OCI-LY3 (cell line): Measurements from ENCODE around the gene MTFR1L.

Experiments used
- H2AFZ ChIP-seq: fragments of 200-600, 300-600 bp; shearing (Covaris generic); 2 replicates; pipeline ENCODE4 v1.6.0; 2014; ENCODE audit warnings: antibody characterized with exemption, low read depth, low read length
- H3K27ac ChIP-seq: fragments of 200-600, 300-600 bp; sonication (generic); 2 replicates; pipeline ENCODE4 v1.5.1; 2014; ENCODE audit warnings: mild to moderate bottlenecking, low read length, moderate library complexity, mixed read lengths
- H3K27me3 ChIP-seq: fragments of 200-600, 300-600 bp; sonication (generic); 2 replicates; pipeline ENCODE4 v1.6.1; 2014; ENCODE audit warnings: low read depth, low read length, mixed read lengths
- H3K36me3 ChIP-seq: fragments of 200-600, 300-600 bp; sonication (generic); replicated peaks from 2 replicates; pipeline ENCODE3; 2014; ENCODE audit warnings: low read depth, low read length, mixed read lengths
- H3K4me1 ChIP-seq: fragments of 300-600, 200-600 bp; sonication (generic); 2 replicates; pipeline ENCODE4 v1.6.1; 2014; ENCODE audit warnings: low read length, mixed read lengths
- H3K4me2 ChIP-seq: fragments of 200-600, 300-600 bp; sonication (generic); 2 replicates; pipeline ENCODE4 v1.6.1; 2014; ENCODE audit warnings: low read length, mixed read lengths
- H3K4me3 ChIP-seq: fragments of 300-600, 200-600 bp; sonication (generic); 2 replicates; pipeline ENCODE4 v1.5.1; 2014; ENCODE audit warnings: antibody characterized with exemption, mild to moderate bottlenecking, low read length, moderate library complexity
- H3K79me2 ChIP-seq: fragments of 300-600, 200-600 bp; shearing (Covaris generic); 2 replicates; pipeline ENCODE4 v1.6.1; 2014; ENCODE audit warnings: mild to moderate bottlenecking, low read length, mixed read lengths
- H3K9ac ChIP-seq: fragments of 300-600, 200-600 bp; shearing (Covaris generic); 2 replicates; pipeline ENCODE4 v1.6.0; 2014; ENCODE audit warnings: mild to moderate bottlenecking, low read length, moderate library complexity
- H3K9me3 ChIP-seq: fragments of 200-600, 300-600 bp; shearing (Covaris generic); 2 replicates; pipeline ENCODE4 v1.6.1; 2014; ENCODE audit warnings: low read length, mixed read lengths; ENCODE audit not compliant: insufficient read depth
- H4K20me1 ChIP-seq: fragments of 200-600, 300-600 bp; sonication (generic); 2 replicates; pipeline ENCODE4 v1.6.1; 2016; ENCODE audit warnings: low read length, mixed read lengths; ENCODE audit not compliant: insufficient read depth
- EZH2phosphoT487 ChIP-seq: fragments of 200-600 bp; shearing (Covaris generic); IDR thresholded peaks from 2 replicates; pipeline ENCODE4 v1.6.1; 2018; ENCODE audit warnings: antibody characterized with exemption, mixed run types, low read depth
- TF ChIP-seq, protein P1 (sequence below): fragments of 200-600, 300-600 bp; sonication (generic); IDR thresholded peaks from 2 replicates; pipeline ENCODE4 v1.5.1; 2014; ENCODE audit warnings: antibody characterized with exemption, low read length, low read depth

MTFR1L gene

DNA sequence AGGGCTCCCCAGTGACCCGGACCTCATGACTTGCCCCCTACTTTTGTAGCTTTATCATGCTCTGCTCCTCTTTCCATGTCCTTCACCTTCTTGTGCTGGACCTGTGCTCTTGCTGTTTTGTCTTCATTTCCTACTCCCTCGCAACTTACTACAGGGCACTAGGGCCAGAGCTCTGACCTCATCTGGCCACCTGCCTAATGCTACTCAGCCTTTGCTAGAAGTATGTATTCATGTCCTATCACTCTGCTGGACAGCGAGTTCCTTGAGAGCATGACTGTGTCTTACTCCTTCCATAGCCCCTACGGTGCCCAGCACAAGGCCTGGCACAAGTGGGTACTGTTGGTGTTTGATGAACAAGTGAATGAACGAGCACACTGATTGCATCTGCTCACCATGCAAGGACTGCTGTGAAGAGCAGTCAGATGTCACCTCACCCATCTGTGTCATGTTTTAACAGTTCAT, 1.9 kb downstream of the MTFR1L start:
- Histone ChIP-seq H3K9ac (0 out of 2 replicates have a peak overlapping the region, but pooled peaks have one; percentile 83), H3K27ac (no peak overlapping the region)

DNA sequence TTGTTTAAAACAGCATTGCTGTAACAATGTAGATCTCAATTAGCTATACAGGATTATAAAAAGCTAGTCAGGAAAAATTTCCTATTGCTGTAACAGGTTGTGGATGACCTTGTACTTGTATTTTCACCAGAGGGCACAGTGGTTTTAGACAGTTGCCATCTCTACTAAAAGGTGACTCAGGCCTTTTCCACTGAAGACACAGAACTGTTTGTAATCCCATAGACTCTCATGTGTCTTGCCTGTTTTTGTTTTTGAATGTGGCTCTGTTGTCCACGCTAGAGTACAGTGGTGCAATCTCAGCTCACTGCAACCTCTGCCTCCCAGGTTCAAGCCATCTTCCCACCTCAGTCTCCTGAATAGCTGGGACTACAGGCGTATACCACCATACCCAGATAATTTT, 5.9 kb downstream of the MTFR1L start:
- no peaks in the 10 kb centered on the region for H4K20me1 ChIP-seq
- H3K4me2 ChIP-seq: no peak overlapping the region
- TF ChIP-seq EZH2phosphoT487: no peak
- TF ChIP-seq, protein P1, sequence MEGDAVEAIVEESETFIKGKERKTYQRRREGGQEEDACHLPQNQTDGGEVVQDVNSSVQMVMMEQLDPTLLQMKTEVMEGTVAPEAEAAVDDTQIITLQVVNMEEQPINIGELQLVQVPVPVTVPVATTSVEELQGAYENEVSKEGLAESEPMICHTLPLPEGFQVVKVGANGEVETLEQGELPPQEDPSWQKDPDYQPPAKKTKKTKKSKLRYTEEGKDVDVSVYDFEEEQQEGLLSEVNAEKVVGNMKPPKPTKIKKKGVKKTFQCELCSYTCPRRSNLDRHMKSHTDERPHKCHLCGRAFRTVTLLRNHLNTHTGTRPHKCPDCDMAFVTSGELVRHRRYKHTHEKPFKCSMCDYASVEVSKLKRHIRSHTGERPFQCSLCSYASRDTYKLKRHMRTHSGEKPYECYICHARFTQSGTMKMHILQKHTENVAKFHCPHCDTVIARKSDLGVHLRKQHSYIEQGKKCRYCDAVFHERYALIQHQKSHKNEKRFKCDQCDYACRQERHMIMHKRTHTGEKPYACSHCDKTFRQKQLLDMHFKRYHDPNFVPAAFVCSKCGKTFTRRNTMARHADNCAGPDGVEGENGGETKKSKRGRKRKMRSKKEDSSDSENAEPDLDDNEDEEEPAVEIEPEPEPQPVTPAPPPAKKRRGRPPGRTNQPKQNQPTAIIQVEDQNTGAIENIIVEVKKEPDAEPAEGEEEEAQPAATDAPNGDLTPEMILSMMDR: no peak
- peaks cover 16% of the 10 kb centered on the region for H3K79me2 ChIP-seq
- no peak overlapping the region for H3K27ac ChIP-seq
- no peak overlapping the region for H3K9ac ChIP-seq
- H3K4me3 ChIP-seq: no peak overlapping the region
- H2AFZ ChIP-seq: no peak overlapping the region
- H3K4me1 ChIP-seq: no peaks in the 10 kb centered on the region; the same call in 1 of the 2 replicates
- H3K36me3 ChIP-seq: peaks cover 2% of the 10 kb centered on the region
- H3K9me3 ChIP-seq: no peaks in the 10 kb centered on the region
- no peaks in the 10 kb centered on the region for H3K27me3 ChIP-seq

More for the DNA sequence above, 1.9 kb downstream of the MTFR1L start:
- TF ChIP-seq, protein P1: no peak
- no peak for TF ChIP-seq EZH2phosphoT487
- Histone ChIP-seq H3K79me2 (peaks cover 16% of the 10 kb centered on the region), H3K36me3 (no peaks in the 10 kb centered on the region), H2AFZ (no peak overlapping the region), H4K20me1 (no peaks in the 10 kb centered on the region), H3K4me3 (peak overlapping the region; percentile 92), H3K27me3 (no peaks in the 10 kb centered on the region), H3K4me2 (peak overlapping the region; percentile 90), H3K4me1 (peaks cover 4% of the 10 kb centered on the region), H3K9me3 (no peaks in the 10 kb centered on the region)

DNA sequence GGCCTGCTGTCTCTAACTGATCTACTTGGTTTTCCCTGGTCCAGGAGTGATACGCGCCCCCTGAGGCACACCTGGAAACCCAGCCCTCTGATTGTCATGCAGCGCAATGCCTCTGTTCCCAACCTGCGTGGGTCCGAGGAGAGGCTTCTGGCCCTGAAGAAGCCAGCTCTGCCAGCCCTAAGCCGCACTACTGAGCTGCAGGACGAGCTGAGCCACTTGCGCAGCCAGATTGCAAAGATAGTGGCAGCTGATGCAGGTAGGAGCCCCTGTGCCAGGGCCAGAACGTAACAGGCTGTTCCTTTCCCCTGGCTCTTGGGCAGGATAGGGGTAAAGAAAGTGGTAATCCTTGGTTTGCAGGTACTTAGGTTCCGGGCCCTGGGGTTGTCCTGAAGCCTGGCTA, 6.8 kb downstream of the MTFR1L start:
- H3K9ac ChIP-seq: no peak overlapping the region
- H3K9me3 ChIP-seq: no peaks in the 10 kb centered on the region
- H3K4me3 ChIP-seq: no peak overlapping the region
- no peak overlapping the region for H3K27ac ChIP-seq
- H3K4me1 ChIP-seq: no peaks in the 10 kb centered on the region; the same call in 1 of the 2 replicates
- no peaks in the 10 kb centered on the region for H4K20me1 ChIP-seq
- H3K36me3 ChIP-seq: peaks cover 7% of the 10 kb centered on the region
- no peak overlapping the region for H2AFZ ChIP-seq
- no peak overlapping the region for H3K4me2 ChIP-seq
- peaks cover 7% of the 10 kb centered on the region for H3K79me2 ChIP-seq
- TF ChIP-seq EZH2phosphoT487: no peak
- TF ChIP-seq, protein P1: no peak
- H3K27me3 ChIP-seq: no peaks in the 10 kb centered on the region

DNA sequence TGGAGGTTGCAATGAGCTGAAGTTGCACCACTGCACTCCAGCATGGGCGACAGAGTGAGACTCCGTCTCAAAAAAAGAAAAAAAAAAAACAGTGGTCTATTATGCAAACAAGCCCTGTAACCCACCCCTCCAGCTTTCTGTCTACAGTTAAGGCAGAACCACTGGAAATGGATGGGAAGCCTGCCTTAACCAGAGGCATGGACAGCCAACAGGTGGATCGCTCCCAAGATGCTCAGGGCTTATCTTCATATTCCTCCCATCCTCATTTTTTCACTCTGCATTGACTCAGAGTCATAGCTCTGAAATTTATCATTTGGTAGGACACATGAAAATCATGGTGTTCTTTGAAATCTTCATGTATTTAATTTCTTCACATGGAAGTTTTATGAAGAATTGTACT, 8.7 kb downstream of the MTFR1L start:
- peaks cover 14% of the 10 kb centered on the region for H3K36me3 ChIP-seq
- no peaks in the 10 kb centered on the region for H3K9me3 ChIP-seq
- no peak overlapping the region for H2AFZ ChIP-seq
- no peak overlapping the region for H3K4me2 ChIP-seq
- no peak overlapping the region for H3K4me3 ChIP-seq
- H4K20me1 ChIP-seq: no peaks in the 10 kb centered on the region
- no peaks in the 10 kb centered on the region for H3K4me1 ChIP-seq
- TF ChIP-seq, protein P1: no peak
- no peak for TF ChIP-seq EZH2phosphoT487
- no peak overlapping the region for H3K27ac ChIP-seq
- no peak overlapping the region for H3K9ac ChIP-seq
- H3K27me3 ChIP-seq: no peaks in the 10 kb centered on the region
- no peaks in the 10 kb centered on the region for H3K79me2 ChIP-seq
